Measurements from ENCODE around the gene KLHDC9. TPM values are rescaled to one million over a fixed set of nuclear protein-coding genes. Genes with fewer than 3 reads are reported as not detected.

Gene KLHDC9
- total and polyA plus RNA-seq, 2 of the 8 experiments (the other 6 are each of a cell fraction or from before 2014, with no cell fraction given) = 6.5 to 15.6 TPM

DNA sequence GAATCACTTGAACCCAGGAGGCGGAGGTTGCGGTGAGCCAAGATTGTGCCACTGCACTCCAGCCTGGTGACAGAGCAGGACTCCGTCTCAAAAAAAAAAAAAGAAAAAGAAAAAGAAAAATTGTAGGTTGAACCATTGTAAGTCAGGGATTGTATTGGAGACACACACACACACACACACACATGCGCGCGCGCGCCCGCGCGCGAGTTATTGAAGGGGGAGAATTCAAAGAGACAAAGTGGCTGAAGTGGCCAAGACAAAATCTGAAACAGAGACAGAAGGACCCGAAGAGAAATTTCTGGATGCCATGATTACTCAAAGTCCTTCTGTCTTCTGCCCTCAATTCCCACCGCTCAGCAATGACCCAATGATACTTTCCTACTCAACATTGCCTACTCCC lies 3.7 kb upstream of the KLHDC9 start (continued):
- TF ChIP-seq SP2 (IDR thresholded peaks at IDR 0.05; ENCODE audit: low read length) = no peak
- TF ChIP-seq GABPA (IDR thresholded peaks at IDR 0.05; ENCODE audit: borderline replicate concordance, insufficient read depth, low read length) = no peak
